Measurements from ENCODE around the gene LAMC1.

DNA sequence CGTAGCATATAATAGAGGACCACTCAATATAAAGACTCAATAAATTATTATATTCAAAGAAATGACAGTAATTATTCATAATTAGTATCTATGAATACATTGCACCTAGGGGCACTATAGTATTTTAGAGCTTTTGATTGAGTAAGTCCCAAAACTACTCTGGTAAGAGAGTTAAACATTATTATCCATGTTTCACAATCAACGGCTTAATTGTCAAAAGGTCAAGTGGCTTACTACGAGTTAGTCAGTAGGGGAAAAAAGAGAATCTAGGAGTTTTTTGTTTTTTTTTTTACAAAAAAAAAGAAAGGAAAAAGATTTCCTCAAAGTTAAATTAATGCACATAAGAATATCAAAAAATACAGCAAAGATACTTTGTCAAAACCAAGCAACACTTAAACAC, 20.4 kb upstream of the LAMC1 start:
- TF ChIP-seq, protein P1, sequence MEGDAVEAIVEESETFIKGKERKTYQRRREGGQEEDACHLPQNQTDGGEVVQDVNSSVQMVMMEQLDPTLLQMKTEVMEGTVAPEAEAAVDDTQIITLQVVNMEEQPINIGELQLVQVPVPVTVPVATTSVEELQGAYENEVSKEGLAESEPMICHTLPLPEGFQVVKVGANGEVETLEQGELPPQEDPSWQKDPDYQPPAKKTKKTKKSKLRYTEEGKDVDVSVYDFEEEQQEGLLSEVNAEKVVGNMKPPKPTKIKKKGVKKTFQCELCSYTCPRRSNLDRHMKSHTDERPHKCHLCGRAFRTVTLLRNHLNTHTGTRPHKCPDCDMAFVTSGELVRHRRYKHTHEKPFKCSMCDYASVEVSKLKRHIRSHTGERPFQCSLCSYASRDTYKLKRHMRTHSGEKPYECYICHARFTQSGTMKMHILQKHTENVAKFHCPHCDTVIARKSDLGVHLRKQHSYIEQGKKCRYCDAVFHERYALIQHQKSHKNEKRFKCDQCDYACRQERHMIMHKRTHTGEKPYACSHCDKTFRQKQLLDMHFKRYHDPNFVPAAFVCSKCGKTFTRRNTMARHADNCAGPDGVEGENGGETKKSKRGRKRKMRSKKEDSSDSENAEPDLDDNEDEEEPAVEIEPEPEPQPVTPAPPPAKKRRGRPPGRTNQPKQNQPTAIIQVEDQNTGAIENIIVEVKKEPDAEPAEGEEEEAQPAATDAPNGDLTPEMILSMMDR (IDR thresholded peaks at IDR 0.05; ENCODE audit: insufficient read depth, low read length, poor library complexity, severe bottlenecking), result no peak
- TF ChIP-seq EZH2phosphoT487 (conservative IDR thresholded peaks at IDR 0.05; ENCODE audit: low read length), result no peak
